ENCODE data around the gene BARD1. TPM values are rescaled to one million over a fixed set of nuclear protein-coding genes. Genes with fewer than 3 reads are reported as not detected.
A peak's percentile ranks its signal among the peaks of the same experiment; 100 is the strongest.

Gene BARD1
- total RNA-seq, 3 donors from 2014 or later (not counting 1 experiment from before 2014, with no cell fraction given) = 11.5 to 16.5 (median 13.9) TPM

GRCh38 chr2:214747992-214748391 is 61.5 kb downstream of the BARD1 start:
- Mint-ChIP-seq H3K27me3 (ENCODE audit: low read depth in 2 of 2) (no peaks in the 10 kb centered on the region), H3K27ac (no peak overlapping the region), H3K36me3 (peaks cover 11% of the 10 kb centered on the region), H3K9me3 (no peaks in the 10 kb centered on the region), H3K4me3 (no peak overlapping the region), H3K4me1 (peaks cover 6 to 10% of the 10 kb centered on the region in 2 donors)
- intact Hi-C loops (cut with micrococcal nuclease) = no loop called here
- TF ChIP-seq, protein P1, sequence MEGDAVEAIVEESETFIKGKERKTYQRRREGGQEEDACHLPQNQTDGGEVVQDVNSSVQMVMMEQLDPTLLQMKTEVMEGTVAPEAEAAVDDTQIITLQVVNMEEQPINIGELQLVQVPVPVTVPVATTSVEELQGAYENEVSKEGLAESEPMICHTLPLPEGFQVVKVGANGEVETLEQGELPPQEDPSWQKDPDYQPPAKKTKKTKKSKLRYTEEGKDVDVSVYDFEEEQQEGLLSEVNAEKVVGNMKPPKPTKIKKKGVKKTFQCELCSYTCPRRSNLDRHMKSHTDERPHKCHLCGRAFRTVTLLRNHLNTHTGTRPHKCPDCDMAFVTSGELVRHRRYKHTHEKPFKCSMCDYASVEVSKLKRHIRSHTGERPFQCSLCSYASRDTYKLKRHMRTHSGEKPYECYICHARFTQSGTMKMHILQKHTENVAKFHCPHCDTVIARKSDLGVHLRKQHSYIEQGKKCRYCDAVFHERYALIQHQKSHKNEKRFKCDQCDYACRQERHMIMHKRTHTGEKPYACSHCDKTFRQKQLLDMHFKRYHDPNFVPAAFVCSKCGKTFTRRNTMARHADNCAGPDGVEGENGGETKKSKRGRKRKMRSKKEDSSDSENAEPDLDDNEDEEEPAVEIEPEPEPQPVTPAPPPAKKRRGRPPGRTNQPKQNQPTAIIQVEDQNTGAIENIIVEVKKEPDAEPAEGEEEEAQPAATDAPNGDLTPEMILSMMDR (IDR thresholded peaks at IDR 0.05) = no peak
- Histone ChIP-seq H3K27me3 (ENCODE audit: control insufficient read depth, insufficient read depth, low read length) (no peaks in the 10 kb centered on the region), H3K4me1 (ENCODE audit: control insufficient read depth, insufficient read depth, low read length) (no peaks in the 10 kb centered on the region), H3K36me3 (ENCODE audit: control insufficient read depth, insufficient read depth, low read length) (peaks cover 14% of the 10 kb centered on the region), H3K9me3 (ENCODE audit: control insufficient read depth, insufficient read depth, low read length) (no peaks in the 10 kb centered on the region), H3K4me3 (ENCODE audit: low read length) (no peak overlapping the region), H3K27ac (ENCODE audit: low read length) (no peak overlapping the region)
- ATAC-seq = peak in 2 of 3 donors; percentile 41 to 44
- no peak for DNase-seq

DNA sequence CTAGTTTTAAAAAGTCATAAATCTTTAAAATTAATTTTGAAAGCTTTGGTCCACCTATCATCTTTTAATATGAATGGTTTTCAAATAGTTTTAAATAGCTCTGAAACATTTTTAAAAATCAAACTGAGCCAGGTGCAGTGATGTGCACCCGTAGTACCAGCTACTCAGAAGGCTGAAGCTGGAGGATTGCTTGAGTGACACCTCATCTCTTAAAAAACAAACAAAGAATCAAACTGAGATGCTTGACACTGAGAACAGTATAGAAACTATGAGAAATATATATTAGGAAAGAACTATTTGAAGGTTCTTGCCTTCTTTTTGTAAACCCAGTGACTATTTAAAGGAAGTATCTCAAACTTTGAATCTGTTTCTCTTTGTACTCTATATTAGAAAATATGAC is 67.4 kb downstream of the BARD1 start:
- no peak for ATAC-seq
- no peak overlapping the region for H3K27ac ChIP-seq (ENCODE audit: low read length)
- H3K36me3 ChIP-seq (ENCODE audit: control insufficient read depth, insufficient read depth, low read length) = peaks cover 8% of the 10 kb centered on the region
- DNase-seq = no peak
- H3K27me3 ChIP-seq (ENCODE audit: control insufficient read depth, insufficient read depth, low read length) = no peaks in the 10 kb centered on the region
- intact Hi-C loops (cut with micrococcal nuclease) = no loop called here
- no peaks in the 10 kb centered on the region for H3K9me3 ChIP-seq (ENCODE audit: control insufficient read depth, insufficient read depth, low read length)
- no peaks in the 10 kb centered on the region for H3K27me3 Mint-ChIP-seq (ENCODE audit: low read depth in 2 of 2)
- no peak overlapping the region for H3K27ac Mint-ChIP-seq
- H3K4me3 Mint-ChIP-seq = no peak overlapping the region
- TF ChIP-seq, protein P1 (IDR thresholded peaks at IDR 0.05) = no peak
- H3K4me1 ChIP-seq (ENCODE audit: control insufficient read depth, insufficient read depth, low read length) = no peaks in the 10 kb centered on the region
- peaks cover 0 to 10% of the 10 kb centered on the region in 2 donors for H3K4me1 Mint-ChIP-seq
- H3K4me3 ChIP-seq (ENCODE audit: low read length) = no peak overlapping the region
- peaks cover 11% of the 10 kb centered on the region for H3K36me3 Mint-ChIP-seq
- H3K9me3 Mint-ChIP-seq = no peaks in the 10 kb centered on the region
- 100% methylated on average over 1 of the region's 1 CpG for WGBS (ENCODE audit: insufficient coverage)

GRCh38 chr2:214740867-214741395 is 68.6 kb downstream of the BARD1 start:
- intact Hi-C loops (cut with micrococcal nuclease) = no loop called here
- no peaks in the 10 kb centered on the region for H3K27me3 ChIP-seq (ENCODE audit: control insufficient read depth, insufficient read depth, low read length)
- Mint-ChIP-seq H3K27me3 (ENCODE audit: low read depth in 2 of 2) (no peaks in the 10 kb centered on the region), H3K27ac (no peak overlapping the region), H3K9me3 (no peaks in the 10 kb centered on the region), H3K36me3 (peaks cover 7% of the 10 kb centered on the region), H3K4me3 (no peak overlapping the region), H3K4me1 (peaks cover 0 to 6% of the 10 kb centered on the region in 2 donors)
- no CpG with 5 or more reads among the region's 1 CpG for WGBS (ENCODE audit: insufficient coverage)
- no peaks in the 10 kb centered on the region for H3K4me1 ChIP-seq (ENCODE audit: control insufficient read depth, insufficient read depth, low read length)
- no peak for DNase-seq
- peaks cover 8% of the 10 kb centered on the region for H3K36me3 ChIP-seq (ENCODE audit: control insufficient read depth, insufficient read depth, low read length)
- no peak overlapping the region for H3K27ac ChIP-seq (ENCODE audit: low read length)
- H3K9me3 ChIP-seq (ENCODE audit: control insufficient read depth, insufficient read depth, low read length) = no peaks in the 10 kb centered on the region
- ATAC-seq = no peak
- H3K4me3 ChIP-seq (ENCODE audit: low read length) = no peak overlapping the region
- TF ChIP-seq, protein P1 (IDR thresholded peaks at IDR 0.05) = no peak

GRCh38 chr2:214737188-214737587 is 72.3 kb downstream of the BARD1 start:
- intact Hi-C loops (cut with micrococcal nuclease) = no loop called here
- Histone ChIP-seq H3K36me3 (ENCODE audit: control insufficient read depth, insufficient read depth, low read length) (no peaks in the 10 kb centered on the region), H3K27ac (ENCODE audit: low read length) (no peak overlapping the region), H3K4me1 (ENCODE audit: control insufficient read depth, insufficient read depth, low read length) (no peaks in the 10 kb centered on the region), H3K9me3 (ENCODE audit: control insufficient read depth, insufficient read depth, low read length) (no peaks in the 10 kb centered on the region), H3K4me3 (ENCODE audit: low read length) (no peak overlapping the region), H3K27me3 (ENCODE audit: control insufficient read depth, insufficient read depth, low read length) (no peaks in the 10 kb centered on the region)
- H3K27me3 Mint-ChIP-seq (ENCODE audit: low read depth in 2 of 2) = no peaks in the 10 kb centered on the region
- ATAC-seq (no peak), DNase-seq (no peak)
- no peaks in the 10 kb centered on the region for H3K4me1 Mint-ChIP-seq
- H3K36me3 Mint-ChIP-seq = no peaks in the 10 kb centered on the region
- H3K27ac Mint-ChIP-seq = no peak overlapping the region
- H3K4me3 Mint-ChIP-seq = no peak overlapping the region
- WGBS (ENCODE audit: insufficient coverage) = 86% methylated on average over 1 of the region's 3 CpGs
- H3K9me3 Mint-ChIP-seq = no peaks in the 10 kb centered on the region
- TF ChIP-seq, protein P1 (IDR thresholded peaks at IDR 0.05) = no peak
